HG03354 (cell line): ENCODE measurements around the gene C10orf90.

Experiments used
- ATAC-seq: cut with Tn5 transposase; IDR thresholded peaks from one replicate; pipeline ENCODE4 v1.9.1; 2021; ENCODE audit warnings: mild to moderate bottlenecking; ENCODE audit not compliant: unreplicated experiment, poor library complexity, severe bottlenecking

C10orf90 gene

DNA sequence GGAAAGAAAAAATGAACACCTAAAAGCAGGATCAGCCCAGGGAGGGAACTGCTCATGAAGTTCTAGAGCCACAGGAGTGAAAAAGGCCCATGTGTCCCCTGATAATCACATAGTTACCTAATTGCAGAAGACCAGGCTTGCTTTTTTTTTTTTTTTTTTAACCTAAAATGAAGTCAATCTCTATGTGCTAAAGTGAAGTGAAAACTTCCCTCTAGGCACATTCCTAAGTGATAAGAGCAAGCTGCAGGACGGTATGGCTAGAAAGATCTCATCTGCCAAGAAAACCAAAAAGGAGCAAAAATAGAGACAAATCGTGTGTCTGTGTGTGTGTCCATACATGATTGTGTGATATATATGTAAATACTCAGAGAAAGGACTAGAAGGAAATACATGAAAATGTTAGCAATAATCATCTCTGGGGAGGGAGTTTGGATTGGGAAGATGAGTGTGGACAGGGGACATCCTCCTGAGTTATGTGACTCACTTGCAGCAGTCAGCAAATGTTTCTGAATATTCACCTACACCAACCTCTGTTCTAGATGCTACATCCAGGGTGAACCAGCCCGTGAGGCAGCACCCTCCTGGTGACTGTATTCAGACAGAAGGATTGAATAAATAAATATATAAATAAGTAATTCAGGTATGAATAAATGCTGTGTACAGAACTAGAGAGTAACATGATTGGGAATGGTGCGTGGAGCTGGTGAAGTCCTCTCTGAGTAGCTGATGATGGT lies 76.4 kb downstream of the C10orf90 start:
- ATAC-seq: no peak

DNA sequence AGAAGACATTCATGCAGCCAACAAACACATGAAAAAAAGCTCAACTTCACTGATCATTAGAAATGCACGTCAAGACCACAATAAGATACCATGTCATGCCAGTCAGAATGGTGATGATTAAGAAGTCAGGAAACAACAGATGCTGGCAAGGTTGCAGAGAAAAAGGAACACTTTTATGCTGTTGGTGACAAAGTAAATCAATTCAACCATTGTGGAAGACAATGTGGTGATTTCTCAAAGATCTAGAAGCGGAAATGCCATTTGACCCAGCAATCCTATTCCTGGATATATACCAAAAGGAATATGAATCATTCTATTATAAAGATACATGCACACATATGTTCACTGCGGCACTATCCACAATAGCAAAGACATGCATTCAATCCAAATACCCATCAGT lies 77.6 kb downstream of the C10orf90 start:
- no peak for ATAC-seq

DNA sequence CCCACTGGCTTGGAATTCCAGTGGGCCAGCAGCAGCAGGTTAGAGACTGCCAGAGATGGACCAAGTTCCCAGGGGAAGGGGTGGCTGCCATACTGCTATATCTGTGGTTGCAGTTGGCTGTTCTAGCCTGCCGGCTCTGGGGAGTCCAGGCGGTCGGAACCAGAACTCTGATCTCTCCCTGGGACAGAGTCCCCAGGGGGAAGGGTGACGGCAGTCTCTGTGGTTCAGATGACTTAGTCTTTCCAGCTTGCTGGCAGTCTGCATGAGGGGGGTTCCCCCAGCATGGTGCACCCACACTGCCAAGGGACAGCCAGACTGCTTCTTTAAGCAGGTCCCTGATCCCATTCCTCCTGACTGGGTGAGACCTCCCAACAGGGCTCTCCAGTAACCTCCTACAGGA lies 82.5 kb downstream of the C10orf90 start:
- no peak for ATAC-seq

DNA sequence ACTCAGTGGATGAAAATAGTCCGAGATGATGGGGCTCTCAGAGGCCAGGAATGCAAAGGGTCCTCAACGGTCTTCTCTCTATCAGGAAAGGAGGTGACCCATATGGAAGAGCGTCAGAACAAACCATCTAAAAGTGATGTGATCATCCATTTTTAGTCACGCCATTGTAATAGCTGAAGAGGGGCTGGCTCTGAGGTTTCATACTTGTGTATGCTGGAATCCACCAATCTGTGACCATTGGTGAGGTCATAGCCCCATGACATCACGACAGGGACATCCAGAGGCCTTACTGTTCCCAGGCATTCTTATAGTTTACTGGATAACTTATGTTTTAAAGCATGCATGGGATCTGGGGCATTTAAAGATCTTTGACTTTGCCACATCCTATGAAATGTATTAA lies 83.6 kb downstream of the C10orf90 start:
- ATAC-seq: no peak

DNA sequence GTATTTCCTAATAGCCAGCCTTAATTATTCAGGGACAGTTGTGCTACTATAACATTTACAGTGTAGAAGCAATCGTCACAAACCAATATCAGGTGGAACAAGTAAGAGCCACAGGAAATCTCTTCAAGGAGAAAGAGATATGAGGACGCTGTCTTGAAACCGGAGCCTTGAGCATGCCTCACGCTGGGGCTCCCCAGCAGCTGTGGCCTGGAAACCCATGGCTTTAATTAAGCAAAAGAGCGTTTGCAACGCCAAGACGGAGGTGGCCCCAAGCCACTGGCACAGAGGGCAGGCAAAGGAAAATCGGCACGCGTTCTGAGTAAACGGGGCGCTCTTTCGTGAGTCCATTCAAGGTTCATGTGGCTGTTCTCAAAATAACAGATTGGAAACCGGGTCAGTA lies 84.4 kb downstream of the C10orf90 start:
- ATAC-seq: no peak

DNA sequence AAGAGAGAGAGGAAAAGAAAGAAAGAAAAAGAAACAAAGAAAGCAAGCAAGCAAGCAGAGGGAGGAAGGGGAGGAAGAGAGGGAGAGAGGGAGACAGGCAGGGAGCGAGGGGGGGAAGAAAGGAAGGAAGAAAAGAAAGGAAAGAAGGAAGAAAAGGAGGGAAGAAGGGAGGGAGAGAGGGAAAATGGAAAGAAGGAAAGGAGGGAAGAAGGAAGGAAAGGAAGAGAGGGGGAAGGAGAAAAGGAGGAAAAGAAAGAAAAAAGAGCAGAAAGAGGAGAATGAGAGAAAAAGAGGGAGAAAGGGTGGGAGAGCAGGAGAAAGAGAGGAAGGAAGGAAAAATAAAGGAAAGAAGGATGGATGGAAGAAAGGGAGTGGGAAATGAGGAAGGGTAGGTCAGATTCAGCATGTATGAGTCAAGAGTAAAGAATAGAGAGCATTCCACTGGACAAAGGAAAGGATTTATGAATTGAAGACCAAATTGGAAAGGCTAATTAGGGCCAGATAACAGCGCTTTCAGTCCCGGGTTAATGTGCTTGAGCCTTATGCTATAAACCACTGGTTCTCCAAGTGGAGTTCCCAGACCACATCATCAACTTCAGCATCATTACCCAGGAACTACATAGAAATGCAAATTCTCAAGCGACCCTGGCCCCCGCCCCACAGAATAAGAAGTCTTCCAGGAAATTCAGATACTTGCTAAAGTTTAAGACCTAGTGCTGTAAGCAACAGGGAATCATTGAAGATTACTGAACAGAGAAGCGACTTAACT lies 85.1 kb downstream of the C10orf90 start:
- ATAC-seq: no peak

DNA sequence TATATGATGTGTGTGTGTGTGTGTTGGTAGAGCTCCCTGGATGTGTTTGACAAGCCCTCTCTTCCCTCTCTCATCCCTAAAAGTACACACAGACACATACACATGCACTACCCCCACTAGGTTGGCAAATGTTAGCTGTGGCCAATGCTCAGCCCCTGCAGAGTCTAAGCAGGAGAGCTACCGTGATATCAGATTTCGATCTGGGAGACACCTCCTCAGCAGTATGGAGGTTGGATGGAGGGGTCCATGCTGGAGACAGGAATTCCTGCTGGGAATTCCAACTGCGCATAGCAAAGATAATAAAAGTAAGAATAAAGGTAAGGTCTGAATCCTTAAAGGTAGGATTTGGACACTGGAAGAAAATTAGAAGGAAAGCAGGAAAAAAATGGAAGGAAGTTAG lies 85.7 kb downstream of the C10orf90 start:
- ATAC-seq: no peak

DNA sequence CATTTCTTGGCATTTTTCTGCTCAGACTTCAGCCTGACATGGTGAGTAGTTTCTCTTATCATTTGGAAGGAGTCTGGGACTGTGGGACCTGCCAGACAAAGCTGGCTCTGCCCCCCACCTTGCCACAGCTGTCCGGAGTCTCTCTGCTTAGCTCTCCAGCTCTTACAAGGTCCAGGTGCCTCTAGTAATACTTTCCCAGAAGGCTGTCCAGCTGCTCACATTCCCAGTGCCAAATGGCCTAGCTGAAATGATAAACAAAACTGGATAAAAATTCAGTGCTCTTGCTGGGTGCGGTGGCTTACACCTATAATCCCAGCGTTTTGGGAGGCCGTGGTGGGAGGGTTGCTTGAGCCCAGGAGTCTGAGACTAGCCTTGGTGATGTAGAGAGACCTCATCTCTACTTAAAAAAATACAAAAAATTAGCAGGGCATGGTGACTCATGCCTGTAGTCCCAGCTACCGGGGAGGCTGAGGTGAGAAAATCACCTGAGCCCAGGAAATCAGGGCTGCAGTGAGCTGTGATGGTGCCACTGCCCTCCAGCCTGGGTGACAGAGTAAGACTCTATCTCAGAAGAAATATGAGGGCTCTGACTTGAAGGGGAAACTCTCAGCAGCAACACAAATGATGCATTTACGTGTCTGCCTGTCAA lies 86.8 kb downstream of the C10orf90 start:
- ATAC-seq: no peak

DNA sequence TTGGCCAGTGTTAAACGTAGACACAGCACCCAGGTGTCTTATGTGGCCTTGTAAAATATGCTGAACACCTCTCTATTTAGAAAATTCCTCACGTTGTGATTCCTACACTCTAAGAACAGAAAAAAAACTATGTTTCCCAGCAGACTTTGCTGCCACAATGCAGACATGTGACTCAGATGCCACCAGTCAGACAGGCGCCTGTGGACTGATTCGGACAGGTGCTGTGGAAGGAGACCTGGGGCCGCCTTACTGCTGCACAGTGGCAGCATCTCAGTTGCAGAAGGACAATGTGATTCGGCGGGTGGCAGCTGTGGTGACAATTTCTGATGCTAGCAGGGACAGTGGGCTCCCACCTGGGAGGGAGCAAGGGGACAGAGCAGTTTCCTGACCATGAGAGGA lies 88.8 kb downstream of the C10orf90 start:
- ATAC-seq: no peak

DNA sequence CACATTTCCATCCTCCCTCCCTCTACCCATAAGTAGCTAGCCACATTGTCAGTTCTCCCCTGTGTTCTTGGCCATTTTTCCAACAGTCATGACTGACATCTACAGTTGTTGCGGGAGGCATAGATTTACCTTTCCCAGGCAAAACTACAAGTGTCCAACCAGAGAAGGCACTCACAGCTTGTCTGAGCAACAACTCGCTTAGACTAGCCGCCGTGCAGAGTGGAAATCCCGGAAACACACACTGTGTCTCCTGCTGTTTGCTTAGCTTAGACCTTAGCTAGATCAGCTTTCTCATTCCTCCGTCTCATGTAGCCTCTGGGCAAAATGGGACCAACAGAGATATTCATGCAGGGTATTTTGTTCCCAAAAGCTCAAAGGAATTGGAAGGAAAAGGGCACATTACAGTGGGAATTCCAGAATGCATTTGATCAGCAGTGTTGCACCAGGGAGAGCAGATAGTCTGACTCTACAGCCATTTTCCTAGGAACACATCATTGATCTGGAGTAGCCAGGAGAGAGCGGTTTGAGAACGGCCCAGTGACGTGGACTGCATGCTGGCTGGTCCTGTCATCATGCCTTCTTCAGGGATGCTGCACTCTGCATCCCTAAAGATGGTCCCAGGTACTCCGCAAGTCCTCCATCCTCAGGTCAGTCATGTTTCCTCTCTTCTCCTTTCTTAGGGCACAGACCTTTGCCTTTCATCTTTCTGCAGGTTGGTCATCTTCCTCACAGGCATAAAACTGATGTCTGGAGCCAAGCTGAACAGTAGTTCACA lies 89.4 kb downstream of the C10orf90 start:
- ATAC-seq: no peak

DNA sequence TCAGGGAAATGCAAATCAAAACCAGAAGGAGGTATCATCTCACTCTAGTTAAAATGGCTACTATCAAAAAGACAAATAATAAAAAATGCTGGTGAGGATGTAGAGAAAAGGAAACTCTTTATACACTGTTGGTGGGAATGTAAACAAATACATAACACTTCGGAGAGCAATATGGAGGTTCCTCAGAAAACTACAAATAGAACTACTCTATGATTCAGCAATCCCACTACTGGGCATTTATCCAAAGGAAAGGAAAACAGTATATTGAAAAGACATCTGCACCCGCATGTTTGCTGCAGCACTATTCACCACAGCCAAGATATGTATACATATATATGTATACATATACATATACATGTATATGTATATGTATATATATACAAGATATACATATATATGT lies 94.2 kb downstream of the C10orf90 start:
- no peak for ATAC-seq

DNA sequence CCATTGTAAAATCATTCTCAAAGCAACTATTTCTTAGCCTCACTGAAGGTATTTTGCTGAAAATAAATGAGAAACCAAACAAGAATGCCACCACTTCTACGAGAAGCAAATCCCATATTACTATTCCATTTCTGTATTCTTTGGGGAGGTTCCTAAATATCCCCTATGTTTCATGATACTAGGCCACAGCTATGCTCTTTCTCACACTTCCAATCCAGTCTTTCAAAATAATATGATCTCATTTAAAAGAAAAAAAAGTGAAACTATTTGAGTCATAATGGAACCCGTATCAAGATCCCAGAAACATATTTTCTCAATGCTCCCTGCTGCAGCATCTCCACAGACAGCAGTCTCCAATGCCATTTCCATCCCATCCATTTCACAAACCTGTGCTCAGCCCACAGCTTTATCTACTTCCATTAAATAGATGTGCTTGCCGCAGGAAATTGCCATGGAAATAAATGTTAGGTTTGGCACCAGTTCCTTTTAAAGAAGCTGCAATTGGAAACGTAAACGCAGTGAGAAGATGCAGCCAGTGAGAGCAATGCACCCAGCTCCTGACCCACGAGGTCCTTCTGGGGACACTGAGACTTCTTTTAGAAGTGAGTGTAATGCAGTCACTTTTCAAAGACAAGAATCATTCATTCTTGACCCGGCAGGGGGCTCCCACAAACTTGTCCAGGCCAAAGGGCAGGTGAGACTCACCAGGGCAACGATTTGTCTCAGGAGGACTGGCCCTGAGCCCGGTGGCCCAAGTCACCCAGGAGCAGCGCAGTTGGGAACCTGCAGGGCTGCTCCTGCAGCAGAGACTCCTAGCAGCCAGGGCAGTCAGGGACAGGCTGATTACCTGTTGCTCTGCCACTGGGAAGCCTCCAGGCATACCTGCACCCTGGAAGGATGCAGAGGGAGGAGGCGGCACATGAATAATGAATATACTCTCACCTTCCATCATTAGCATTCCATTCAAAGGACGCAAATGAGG lies 99.6 kb downstream of the C10orf90 start:
- ATAC-seq: no peak

DNA sequence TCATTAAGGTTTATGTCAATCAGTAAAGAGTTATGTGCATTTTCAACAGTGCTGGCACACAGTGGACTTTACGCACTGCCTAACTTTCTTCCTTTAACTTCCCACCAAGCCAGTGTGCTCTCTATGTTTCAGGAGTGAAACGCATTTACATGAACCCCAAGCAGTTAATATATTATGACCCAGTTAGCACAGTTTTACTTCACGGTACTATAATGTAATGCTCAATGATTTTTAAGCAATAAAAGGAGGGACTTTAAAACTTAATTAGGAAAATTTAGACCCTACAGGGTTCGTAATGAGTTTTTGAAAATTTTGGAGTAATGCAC lies 100.3 kb downstream of the C10orf90 start:
- ATAC-seq: no peak

DNA sequence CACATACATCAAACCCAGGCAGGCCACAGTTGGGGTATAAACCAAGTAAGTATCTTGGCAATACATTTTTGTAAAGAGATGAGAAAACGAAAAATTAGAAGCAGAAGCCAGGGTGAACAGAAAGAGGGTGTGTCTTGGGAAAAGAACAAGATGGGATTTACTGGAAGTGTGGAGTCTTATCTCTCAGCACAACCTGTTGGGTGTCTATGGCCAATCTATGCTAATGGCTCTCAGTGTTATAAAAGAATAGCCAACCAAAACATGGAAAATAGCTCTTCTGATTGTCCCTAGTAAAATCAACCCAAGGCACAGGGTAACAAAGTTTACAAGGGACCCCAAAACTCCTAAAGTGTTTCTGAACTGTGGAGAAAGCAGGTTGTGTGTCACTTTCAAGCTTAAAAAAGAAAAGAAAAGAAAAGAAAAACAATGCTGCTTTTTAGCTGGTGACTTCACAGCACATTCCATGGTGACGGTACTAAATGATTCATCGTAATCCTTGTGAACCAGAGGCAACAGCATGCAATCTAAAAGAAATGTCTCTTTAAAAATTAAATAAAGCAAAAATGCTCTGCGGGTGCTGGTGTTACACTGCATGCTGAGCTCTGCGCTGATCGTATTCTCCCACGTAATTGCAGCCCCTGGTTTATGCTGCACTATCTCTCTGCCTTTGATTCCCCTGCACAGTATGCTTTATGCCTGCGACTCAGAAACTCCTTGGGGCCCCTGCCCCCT lies 100.8 kb downstream of the C10orf90 start:
- no peak for ATAC-seq

DNA sequence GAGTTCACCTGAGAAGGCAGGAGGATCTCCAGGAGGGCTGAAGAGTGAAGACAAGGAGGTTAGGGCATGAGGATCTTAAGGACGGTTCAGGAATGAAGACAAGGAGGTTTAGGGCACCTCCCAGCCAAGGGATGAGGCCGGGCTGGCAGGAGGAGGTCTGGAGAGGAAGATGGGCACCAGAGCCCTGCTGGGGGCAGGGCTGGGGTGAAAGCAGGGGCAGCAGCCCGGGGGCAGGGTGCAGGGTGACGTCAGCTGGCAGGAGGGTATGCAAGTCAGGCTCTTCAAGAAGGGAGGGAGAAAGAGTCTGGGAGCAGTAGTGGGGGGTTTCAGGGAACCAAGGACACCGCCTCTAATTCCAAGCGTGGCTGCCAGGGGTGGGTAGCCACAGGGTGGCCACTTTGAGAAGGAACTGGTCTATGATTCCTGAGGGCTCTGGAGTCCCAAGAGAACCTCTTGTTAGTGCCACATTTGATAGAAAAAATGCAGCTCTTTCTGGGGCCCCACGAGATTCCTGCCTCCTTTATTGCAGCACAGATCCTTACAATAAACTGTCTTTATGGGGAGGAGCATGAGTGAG lies 101.6 kb downstream of the C10orf90 start:
- ATAC-seq: no peak

DNA sequence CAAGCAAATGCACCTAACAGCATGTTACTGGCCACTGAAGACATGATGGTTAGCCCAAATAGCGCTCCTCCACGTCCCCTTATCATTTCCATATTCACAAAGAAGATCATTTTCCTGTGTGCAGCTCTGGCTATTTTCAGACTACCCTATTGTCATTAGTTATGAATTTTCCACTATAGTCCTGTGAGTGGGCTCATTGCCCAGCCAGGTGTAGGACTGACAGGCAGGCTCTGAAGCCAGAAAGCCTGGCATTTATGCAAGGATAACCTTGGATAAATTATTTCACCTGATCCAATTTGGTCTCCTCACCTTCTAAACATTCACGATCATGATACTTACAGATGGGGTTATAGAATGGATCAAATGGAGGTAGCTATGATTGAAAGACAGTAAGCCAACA lies 104.6 kb downstream of the C10orf90 start:
- ATAC-seq: no peak

DNA sequence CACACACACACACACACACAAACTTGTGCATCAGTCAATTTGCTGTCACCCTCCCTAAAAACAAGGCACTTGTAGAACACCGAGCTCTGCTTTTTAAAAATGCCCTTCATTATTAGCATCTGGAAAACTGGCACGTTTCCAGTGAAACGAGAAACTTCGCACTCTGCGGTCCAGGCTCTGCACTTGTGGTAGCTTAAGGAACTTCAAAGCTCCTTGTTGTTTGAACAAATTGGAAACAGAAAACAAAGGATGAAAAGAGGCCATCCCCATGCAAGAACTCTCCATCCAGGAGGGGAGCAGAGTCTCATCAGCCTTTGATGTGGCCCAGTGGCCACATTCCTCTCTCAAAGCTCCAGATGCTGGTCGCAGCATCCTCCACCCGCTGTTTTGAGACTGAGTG lies 105.1 kb downstream of the C10orf90 start:
- no peak for ATAC-seq

DNA sequence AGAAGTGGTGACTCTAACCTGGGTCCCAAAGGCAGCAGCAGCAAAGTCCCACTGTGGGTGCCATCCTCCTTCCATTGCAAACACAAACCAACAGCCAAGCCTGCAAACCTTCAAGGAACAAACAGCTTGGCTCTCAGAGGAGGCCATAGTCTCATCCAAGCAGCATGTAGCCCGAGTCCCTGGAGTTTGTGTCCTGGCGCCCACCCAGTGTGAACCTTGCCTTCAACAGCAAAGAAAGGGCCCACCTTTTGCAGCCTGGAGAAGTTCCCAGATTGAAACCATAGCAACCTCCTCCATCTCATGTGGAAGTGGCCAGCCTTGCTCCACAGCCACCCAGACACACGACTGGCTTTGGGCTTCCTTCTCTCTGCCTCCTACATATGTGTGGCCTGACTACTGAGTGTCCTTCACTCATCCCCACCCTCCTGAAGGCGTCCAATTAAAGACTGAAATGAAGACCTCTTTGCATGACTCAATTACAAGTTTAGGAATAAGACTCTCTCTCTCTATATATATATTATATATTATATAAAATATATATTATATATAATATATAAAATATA lies 106.1 kb downstream of the C10orf90 start:
- no peak for ATAC-seq
